Measurements from ENCODE around the gene RUFY3.
"Not testable (repeated sequence)": the region's sequence is repeated elsewhere in the genome, so short reads cannot be mapped to it uniquely, and the experiment has no call there.

Gene RUFY3

GRCh38 chr4:70706516-70706915 lies 15.2 kb upstream of the RUFY3 start:
- DNase-seq: no peak

DNA sequence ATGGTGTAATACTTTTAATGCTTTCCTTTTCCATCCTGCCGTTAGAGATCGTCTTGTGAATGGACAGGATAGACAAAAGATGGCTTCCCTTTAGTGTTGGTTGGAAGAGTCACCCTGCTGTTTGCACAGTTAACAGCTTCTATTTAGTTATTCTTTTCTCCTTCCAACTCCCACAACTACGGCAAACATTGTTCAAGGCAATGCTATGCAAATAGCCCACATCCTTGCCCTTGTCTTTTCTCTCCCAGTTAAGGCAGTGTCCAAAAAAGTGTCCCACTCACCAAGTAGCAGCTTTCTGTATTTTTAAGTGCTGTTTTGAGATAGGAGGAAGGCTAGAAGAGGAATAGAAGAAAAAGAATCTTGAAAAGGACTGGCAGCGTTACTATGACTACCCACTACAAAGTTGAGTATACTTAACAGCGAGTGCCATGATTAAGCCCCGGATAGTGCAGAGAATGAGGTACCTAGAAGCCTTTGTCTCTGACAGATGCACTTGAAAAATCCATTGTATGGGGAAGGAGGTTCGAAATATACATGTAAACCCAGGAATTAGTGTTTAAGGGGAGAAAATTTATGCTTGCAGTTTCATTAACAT lies 12.1 kb upstream of the RUFY3 start:
- no peak for DNase-seq

DNA sequence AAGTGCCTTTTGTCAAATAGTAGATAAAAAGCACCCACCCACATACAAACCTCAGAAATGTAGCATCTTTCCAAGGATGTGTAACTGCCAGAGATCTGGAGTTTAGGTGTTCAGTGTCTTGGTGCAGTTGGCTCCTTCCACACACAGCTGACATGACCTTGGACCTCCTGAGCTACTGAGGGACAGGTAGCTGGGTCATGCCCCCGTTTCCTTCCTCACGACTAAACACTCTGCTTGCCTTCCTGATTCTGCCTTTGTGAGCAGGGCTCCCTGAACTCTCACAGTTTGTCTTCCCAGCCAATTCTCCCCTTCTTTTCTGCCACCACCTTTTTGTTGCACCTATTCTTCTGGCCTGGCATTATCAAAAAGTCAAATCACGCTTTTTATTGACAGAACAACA lies 10.2 kb upstream of the RUFY3 start:
- DNase-seq: no peak

DNA sequence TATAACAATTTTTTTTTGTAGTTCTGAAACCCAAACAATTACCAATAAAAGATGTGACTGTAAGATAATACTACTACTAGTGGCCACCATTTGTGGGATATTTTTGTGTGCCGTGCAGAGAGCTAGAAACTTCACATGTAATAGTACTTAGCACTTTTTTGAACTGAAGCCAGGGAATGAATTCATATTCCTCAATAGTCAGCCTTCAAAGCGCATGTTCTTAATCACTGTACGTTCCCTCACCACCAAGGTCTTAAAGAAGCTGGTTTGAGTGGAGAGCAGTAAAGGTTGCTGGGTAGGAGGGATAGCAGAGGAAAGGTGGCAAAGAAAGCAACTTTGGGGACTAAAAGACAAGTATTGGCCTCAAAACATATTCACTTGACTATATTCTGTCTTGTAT lies 9.6 kb upstream of the RUFY3 start:
- DNase-seq: no peak

- DNase-seq: no peak
Measured at GRCh38 chr4:70712604-70713452, 8.9 kb upstream of the RUFY3 start.

DNA sequence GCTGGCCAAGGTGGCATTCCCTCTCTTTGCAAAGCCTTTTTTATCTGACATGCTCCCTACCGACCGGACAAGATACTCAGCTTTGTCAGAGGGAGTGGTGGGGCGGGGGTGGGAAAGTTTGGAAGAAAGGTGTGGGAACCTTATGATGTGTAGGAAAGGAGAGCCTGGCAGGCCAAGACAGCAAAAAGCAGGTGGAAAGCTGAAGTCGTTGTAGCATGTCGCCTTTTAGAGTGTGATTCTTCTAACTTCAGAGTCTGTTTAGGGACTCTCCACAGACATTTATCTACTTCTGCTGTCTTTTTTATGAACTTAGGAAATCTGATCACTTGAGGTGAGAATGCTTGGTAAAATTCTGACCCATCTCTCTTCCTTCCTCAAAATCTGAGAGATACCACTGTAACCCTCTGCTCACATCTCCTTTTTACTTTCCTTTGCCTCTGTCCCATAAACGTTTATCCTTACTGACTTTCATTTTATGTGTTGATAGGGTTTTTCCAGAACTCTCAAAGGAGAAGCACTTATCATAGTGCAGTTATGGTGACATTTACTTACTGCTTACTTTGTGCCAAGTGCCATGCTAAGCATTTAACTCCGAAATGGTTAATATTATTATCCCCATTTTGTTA lies 8.2 kb upstream of the RUFY3 start:
- DNase-seq: no peak

- DNase-seq: no peak
Measured at GRCh38 chr4:70714079-70714887, 7.5 kb upstream of the RUFY3 start.

GRCh38 chr4:70715097-70715496 lies 6.7 kb upstream of the RUFY3 start:
- no peak for DNase-seq

- DNase-seq: no peak
Measured at GRCh38 chr4:70718811-70719604, 2.8 kb upstream of the RUFY3 start.

- no peak for DNase-seq
Measured at GRCh38 chr4:70722199-70722791, 531 bp downstream of the RUFY3 start.

- no peak for DNase-seq
Measured at GRCh38 chr4:70724463-70724862, 2.7 kb downstream of the RUFY3 start.

GRCh38 chr4:70725633-70726032 lies 3.9 kb downstream of the RUFY3 start:
- no peak for DNase-seq

- DNase-seq: not testable (repeated sequence)
Measured at GRCh38 chr4:70726515-70726914, 4.8 kb downstream of the RUFY3 start.

DNA sequence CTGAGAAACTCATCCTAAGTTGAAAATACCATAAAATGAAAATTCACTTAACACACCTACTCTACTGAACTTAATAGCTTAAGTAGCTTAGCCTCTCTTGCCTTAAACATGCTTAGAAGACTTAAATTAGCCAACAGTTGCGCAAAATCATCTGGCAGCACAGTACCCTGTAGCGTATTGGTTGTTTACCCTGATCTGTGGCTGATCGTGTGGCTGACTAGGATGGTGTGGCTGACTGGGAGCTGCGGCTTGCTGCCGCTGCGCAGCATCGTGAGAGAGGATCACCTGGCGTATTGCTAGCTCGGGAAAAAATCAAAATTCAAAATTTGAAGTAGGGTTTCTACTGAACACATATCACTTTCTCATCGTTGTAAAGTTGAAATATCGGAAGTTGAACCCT lies 6.3 kb downstream of the RUFY3 start:
- no peak for DNase-seq

DNA sequence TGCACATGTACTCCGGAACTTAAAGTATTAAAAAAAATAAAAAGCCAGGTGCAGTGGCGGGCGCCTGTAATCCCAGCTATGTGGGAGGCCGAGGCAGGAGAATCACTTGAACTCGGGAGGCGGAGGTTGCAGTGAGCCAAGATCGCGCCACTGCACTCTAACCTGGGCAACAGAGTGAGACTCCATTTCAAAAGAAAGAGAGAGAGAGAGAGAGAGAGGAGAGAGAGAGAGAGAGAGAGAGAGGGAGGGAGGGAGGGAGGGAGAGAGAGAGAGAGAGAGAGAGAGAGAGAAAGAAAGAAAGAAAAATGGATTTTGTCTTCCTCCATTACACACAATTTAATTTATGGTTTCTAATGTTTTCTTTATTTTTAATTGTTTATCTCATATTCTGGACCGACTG lies 11.1 kb downstream of the RUFY3 start:
- not testable (repeated sequence) for DNase-seq

DNA sequence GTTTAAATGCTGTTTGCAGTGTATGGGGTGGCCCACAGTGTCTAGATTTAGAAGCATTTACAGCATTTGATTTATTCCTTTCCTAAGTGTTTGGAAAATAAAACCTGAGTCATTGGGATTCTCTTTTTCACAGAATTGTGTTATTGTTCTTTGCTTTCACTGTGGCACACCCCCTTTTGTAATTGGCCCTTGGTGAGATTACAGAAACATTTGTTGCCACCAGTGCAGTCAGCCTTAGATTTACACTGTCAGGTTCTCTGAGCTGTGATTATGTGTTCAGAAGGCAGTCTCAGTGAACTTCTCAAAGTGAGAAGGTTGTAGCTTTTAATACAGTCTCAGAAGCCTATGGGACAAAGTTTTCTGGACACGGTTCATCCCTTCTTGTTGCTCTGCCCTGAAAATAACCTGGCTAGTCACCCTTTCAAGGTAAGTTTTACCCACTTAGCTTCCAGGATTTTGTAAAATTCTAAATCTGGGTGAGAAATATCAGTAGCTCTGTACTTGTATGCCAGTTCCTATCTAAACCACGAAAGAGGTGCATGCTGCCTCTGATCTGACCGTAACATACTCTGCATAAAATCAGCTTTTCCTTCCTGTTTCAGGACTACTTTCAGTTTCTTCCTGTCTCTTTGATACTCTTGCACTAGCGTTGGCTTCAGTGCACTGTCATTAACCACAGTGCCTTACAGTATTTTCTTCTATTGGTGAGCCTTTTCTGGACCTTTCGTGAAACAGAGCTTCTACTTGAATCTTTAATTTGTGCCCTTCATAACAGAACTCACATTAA lies 12.6 kb downstream of the RUFY3 start:
- DNase-seq: no peak

- DNase-seq: no peak
Measured at GRCh38 chr4:70734971-70735370, 13.2 kb downstream of the RUFY3 start.

GRCh38 chr4:70735915-70736314 lies 14.2 kb downstream of the RUFY3 start:
- DNase-seq: not testable (repeated sequence)

GRCh38 chr4:70737006-70737405 lies 15.2 kb downstream of the RUFY3 start:
- DNase-seq: no peak

DNA sequence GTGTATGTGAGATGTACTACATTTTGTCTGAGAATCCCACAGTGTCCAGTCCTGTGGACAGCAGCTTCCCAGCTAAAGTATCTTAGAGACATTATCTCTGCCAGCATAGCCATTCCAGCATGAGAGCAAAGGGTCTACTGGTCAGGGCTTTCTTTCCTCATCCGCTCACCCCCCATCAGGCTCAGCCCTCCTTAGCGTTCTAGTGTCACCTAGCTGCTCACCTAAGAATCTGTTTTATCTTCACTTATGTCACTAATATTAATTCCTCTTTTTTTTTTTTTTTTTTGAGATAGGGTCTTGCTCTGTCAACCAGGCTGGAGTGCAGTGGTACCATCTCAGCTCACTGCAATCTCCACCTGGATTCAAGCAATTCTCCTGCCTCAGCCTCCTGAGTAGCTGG lies 15.6 kb downstream of the RUFY3 start:
- DNase-seq: no peak
